Brain microvascular endothelial cell (primary cell): ENCODE data around the gene SBF2.

Source experiments
- DNase-seq: peaks from one replicate; pipeline ENCODE4 v3.0.0-alpha.2; 2020
- H3K27ac ChIP-seq: fragments of 250-450 bp; sonication (Bioruptor Pico); 2 replicates; pipeline ENCODE4 v1.5.1; 2020; ENCODE audit warnings: mild to moderate bottlenecking, moderate library complexity
- H3K27me3 ChIP-seq: fragments of 250-450 bp; sonication (Bioruptor Pico); replicated peaks from 2 replicates; pipeline ENCODE4 v1.5.1; 2020; ENCODE audit warnings: mild to moderate bottlenecking
- H3K36me3 ChIP-seq: fragments of 250-450 bp; sonication (Bioruptor Pico); replicated peaks from 2 replicates; pipeline ENCODE4 v1.5.1; 2020; ENCODE audit warnings: mild to moderate bottlenecking
- H3K4me3 ChIP-seq: 2 replicates; pipeline ENCODE4 v1.5.1; 2011; ENCODE audit warnings: low read depth, mild to moderate bottlenecking, control low read depth, low read length, moderate library complexity
- in situ Hi-C: cut with HindIII; loops from 2 replicates; pipeline ENCODE4 v1.10.0; 2017; ENCODE audit warnings: low sequenced_read_pairs, low pct_ligation_motif_present
- TF ChIP-seq, protein P1 (sequence below): IDR thresholded peaks from 2 replicates; pipeline ENCODE4 v1.5.1; 2011; ENCODE audit warnings: low read depth, mild to moderate bottlenecking, moderate library complexity, low read length, control low read depth, inconsistent platforms; ENCODE audit errors: missing control alignments

SBF2 gene

DNA sequence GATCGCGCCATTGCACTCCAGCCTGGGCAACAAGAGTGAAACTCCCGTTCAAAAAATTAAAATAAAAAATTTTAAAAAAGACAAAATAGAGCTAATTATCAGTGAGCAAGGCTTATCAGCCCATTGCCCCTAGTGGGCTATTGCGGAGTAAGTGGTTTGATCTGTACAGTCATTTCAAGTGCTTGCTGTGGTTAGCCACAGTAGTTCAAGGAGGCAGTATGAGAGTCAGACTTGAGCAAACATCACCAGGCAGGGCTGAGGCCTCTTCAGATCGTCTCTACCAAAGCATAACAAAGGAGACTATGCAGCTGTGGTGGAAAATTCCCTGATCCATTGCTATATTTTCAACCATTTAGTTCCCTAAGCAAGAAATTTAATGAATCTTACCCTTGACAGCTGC is 4.3 kb upstream of the SBF2 start:
- TF ChIP-seq, protein P1, sequence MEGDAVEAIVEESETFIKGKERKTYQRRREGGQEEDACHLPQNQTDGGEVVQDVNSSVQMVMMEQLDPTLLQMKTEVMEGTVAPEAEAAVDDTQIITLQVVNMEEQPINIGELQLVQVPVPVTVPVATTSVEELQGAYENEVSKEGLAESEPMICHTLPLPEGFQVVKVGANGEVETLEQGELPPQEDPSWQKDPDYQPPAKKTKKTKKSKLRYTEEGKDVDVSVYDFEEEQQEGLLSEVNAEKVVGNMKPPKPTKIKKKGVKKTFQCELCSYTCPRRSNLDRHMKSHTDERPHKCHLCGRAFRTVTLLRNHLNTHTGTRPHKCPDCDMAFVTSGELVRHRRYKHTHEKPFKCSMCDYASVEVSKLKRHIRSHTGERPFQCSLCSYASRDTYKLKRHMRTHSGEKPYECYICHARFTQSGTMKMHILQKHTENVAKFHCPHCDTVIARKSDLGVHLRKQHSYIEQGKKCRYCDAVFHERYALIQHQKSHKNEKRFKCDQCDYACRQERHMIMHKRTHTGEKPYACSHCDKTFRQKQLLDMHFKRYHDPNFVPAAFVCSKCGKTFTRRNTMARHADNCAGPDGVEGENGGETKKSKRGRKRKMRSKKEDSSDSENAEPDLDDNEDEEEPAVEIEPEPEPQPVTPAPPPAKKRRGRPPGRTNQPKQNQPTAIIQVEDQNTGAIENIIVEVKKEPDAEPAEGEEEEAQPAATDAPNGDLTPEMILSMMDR: peak; percentile 61

GRCh38 chr11:10295064-10295901 is 1.3 kb upstream of the SBF2 start:
- Histone ChIP-seq H3K4me3 (peak overlapping the region; percentile 71), H3K36me3 (no peaks in the 10 kb centered on the region), H3K27ac (no peak overlapping the region), H3K27me3 (no peaks in the 10 kb centered on the region)
- TF ChIP-seq, protein P1: no peak
- no peak for DNase-seq
- in situ Hi-C loops: no loop called here

More for the DNA sequence above, 4.3 kb upstream of the SBF2 start:
- H3K4me3 ChIP-seq: no peak overlapping the region
- no peaks in the 10 kb centered on the region for H3K36me3 ChIP-seq
- no peaks in the 10 kb centered on the region for H3K27me3 ChIP-seq
- peak; percentile 94 for DNase-seq
- in situ Hi-C loops: no loop called here
- no peak overlapping the region for H3K27ac ChIP-seq

DNA sequence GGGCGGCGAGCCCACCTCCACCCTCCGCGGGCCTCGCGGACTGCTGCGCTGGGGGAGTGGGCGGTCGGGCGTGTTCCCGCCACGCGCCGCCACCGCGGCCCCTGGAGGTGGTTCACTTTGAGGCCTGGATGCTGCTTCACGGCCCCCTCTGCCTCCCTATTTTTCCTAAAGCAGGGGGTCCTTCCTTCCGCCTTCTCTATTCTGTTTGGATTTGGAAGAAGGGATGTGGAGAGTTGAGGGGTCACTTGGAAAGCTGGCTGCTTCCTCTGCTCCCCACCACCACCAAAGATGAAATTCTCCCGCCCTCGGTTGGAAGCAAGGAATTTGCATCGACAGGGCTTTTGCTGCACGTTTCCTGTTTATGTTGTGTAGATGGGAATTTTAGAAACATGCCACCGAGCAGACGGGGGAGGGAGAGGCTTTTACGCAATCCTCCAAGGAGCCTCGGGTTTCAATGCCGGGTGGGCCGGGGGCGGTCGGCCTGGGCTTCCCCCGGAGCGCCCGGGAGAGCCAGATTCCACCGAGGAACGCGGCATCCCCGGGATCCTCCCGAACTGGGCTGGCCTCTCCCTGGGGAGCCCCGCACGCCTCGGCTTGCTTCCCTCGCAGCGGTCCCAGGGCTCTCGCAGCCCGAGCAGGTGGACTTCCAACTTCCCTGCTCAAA is 403 bp upstream of the SBF2 start:
- H3K4me3 ChIP-seq: peak overlapping the region; percentile 71
- no peaks in the 10 kb centered on the region for H3K27me3 ChIP-seq
- peak; percentile 42 for DNase-seq
- TF ChIP-seq, protein P1: no peak
- peak overlapping the region; percentile 89 for H3K27ac ChIP-seq
- in situ Hi-C loops: no loop called here
- no peaks in the 10 kb centered on the region for H3K36me3 ChIP-seq

- TF ChIP-seq, protein P1: no peak
- Histone ChIP-seq H3K4me3 (no peak overlapping the region), H3K27ac (no peak overlapping the region), H3K36me3 (no peaks in the 10 kb centered on the region), H3K27me3 (no peaks in the 10 kb centered on the region)
- in situ Hi-C loops: no loop called here
- no peak for DNase-seq
Observed at GRCh38 chr11:10291801-10292638, 2.0 kb downstream of the SBF2 start.

DNA sequence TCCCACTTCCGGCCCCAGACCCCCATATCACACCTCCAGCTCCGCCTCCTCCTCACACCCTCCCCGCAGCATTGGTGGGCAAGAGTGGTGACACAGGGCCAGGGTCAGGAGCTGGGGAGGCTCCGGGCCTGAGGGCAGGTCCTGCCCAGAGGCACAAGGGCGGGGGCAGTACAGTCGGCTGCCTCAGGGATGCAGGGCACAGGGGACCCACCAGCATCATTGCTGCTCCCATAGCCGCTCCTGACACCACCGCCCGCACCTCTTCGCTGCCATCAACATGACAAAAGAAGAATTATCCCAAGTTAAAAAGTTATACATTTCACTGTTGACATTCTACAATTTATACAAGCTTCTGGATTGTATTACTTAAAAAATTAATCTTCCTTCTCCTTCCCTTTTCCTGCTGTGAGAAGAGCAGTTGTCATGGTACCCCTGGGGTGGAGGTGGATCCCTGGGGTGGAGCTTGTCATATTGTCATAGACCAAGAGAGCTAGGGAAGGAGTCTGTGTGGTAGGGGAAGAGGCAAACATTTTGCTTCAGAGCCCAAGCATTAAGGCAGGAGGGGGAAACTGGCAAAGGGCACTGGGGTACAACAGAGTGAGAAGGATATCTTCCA is 4.1 kb downstream of the SBF2 start:
- in situ Hi-C loops: no loop called here
- no peak overlapping the region for H3K27ac ChIP-seq
- no peak for DNase-seq
- H3K36me3 ChIP-seq: no peaks in the 10 kb centered on the region
- H3K27me3 ChIP-seq: no peaks in the 10 kb centered on the region
- TF ChIP-seq, protein P1: no peak
- H3K4me3 ChIP-seq: no peak overlapping the region
